Measurements from ENCODE around the gene ASXL1. TPM values are rescaled to one million over a fixed set of nuclear protein-coding genes. Genes with fewer than 3 reads are reported as not detected.
A peak's percentile ranks its signal among the peaks of the same experiment; 100 is the strongest.

Gene ASXL1
- total RNA-seq, 1 experiment from 2014 or later: 25.7 TPM

DNA sequence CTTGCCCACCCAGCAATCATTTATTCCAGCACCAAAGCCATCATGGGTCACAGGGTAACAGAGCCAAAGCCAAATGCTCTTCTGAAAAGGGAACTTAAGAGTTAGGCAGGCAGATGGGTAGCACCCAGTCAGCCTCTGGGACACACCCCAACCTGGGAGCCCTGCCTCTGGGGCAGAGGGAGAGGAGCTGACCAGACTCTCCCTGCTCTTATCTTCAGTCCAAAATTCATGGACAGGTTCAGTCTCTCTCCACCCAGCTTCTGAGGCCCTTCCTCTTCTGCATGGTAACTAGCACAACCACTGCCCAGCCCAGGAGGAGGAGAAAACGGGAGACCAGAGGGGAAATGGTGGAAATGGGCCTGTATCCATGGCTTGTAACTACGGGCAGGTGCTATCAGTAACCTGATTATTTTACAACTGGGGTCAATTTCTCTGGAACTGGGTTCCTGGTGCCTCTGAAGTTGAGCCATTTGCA lies 121.6 kb downstream of the ASXL1 start:
- DNase-seq (ENCODE audit: low read depth): no peak
- in situ Hi-C loops (cut with HindIII; ENCODE audit: low pct_unique_long_range_greater_than_20kb, low sequenced_read_pairs): no loop called here

- in situ Hi-C loops (cut with HindIII; ENCODE audit: low pct_unique_long_range_greater_than_20kb, low sequenced_read_pairs): no loop called here
- DNase-seq (ENCODE audit: low read depth): no peak
Observed at GRCh38 chr20:32480371-32481241, 122.5 kb downstream of the ASXL1 start.

DNA sequence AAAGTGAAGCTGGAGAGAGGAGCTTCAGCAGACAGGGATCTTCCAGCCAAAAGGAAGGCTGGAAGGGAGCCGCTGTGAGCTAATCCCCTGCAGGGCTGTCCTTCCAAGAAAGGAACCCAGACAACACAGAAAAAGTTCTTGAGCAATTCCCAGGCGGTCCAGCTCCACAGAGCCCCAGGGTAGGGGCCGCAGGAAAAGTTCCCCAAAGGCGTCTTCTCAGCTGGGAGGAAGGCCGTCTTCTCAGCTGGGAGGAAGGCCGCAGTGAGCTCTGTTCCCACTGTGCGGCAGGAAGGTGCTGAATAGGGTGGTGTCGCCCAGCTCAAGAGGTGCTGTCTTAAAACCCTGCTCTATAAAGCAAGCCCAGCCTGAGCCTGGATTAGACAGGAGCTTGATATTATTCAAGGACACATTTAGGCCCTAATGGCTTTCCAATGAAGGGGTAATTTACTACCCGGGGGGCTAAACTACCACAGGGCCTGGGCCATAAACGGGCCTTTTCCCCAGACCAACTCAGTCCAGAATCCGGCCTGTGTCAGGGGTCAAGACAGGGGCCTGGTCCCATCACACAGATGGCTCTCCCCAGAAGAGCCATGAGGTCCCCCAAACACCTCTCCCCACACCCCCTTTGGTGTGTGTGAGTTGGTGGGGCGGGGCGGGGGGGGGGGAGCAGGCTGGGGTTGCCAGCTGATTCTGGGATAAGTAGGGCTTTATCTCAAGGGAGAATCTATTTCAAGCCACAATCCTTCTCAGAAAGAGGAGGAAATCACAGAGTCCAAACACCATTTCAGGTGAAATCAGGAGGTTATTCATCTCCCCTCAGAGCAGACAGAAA lies 123.4 kb downstream of the ASXL1 start:
- no peak for DNase-seq (ENCODE audit: low read depth)
- in situ Hi-C loops (cut with HindIII; ENCODE audit: low pct_unique_long_range_greater_than_20kb, low sequenced_read_pairs): no loop called here

DNA sequence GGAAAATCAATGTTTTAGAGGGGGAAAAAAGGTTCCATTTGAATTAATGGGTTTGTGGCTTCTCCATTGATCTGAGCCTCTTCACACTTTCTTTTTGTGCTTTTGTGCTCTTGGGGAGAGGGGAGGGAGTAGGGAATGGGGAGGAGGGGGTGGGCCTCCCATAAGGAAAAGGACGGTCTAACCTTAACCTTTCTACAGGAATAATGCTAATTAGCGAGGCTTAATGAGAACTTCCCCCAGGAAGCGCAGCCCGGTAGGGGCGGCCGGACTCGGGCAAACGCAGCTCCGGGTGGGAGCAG lies 124.0 kb downstream of the ASXL1 start:
- in situ Hi-C loops (cut with HindIII; ENCODE audit: low pct_unique_long_range_greater_than_20kb, low sequenced_read_pairs): no loop called here

GRCh38 chr20:32482442-32483261 lies 124.5 kb downstream of the ASXL1 start:
- DNase-seq (ENCODE audit: low read depth): peak; percentile 22
- in situ Hi-C loops (cut with HindIII; ENCODE audit: low pct_unique_long_range_greater_than_20kb, low sequenced_read_pairs): no loop called here

More for the DNA sequence above, 124.0 kb downstream of the ASXL1 start:
- no peak for DNase-seq (ENCODE audit: low read depth)

GRCh38 chr20:32483351-32484224 lies 125.5 kb downstream of the ASXL1 start:
- in situ Hi-C loops (cut with HindIII; ENCODE audit: low pct_unique_long_range_greater_than_20kb, low sequenced_read_pairs): no loop called here
- DNase-seq (ENCODE audit: low read depth): peak; percentile 84

DNA sequence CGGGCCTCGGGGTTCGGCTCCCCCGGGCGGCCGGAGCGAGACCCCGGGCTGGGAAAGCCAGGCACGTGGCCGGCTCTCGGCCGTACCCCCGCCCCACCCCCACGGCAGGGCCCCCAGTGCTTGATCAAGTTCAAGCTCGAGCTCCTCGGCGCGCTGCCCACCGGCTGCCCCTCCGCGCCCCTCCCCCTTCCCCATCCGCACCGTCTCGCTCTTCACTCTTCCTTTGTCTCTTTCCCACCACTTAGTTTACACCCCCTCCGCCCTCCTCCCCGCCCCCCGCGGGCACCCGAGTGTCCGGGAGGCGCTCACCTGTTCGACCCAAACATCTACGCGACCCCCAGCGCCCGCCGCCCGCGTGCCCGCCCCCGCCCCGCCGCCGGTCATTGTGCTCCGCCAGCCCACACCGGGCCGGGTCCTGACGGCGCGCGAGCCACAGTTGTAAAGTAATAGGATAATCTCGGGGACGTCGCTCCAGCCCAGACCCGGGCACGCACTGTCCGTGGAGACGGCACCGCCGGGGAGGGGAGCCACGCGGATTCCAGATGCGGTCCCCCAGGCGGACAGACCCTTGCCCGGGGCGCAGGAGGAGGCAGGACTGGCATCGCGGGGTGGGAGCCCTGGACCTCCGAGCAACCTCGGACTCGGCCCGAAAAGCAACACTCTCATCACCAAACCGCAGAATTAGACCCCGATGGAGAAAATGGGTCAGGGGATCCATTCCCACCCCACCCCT lies 126.3 kb downstream of the ASXL1 start:
- no peak for DNase-seq (ENCODE audit: low read depth)
- in situ Hi-C loops (cut with HindIII; ENCODE audit: low pct_unique_long_range_greater_than_20kb, low sequenced_read_pairs): no loop called here

DNA sequence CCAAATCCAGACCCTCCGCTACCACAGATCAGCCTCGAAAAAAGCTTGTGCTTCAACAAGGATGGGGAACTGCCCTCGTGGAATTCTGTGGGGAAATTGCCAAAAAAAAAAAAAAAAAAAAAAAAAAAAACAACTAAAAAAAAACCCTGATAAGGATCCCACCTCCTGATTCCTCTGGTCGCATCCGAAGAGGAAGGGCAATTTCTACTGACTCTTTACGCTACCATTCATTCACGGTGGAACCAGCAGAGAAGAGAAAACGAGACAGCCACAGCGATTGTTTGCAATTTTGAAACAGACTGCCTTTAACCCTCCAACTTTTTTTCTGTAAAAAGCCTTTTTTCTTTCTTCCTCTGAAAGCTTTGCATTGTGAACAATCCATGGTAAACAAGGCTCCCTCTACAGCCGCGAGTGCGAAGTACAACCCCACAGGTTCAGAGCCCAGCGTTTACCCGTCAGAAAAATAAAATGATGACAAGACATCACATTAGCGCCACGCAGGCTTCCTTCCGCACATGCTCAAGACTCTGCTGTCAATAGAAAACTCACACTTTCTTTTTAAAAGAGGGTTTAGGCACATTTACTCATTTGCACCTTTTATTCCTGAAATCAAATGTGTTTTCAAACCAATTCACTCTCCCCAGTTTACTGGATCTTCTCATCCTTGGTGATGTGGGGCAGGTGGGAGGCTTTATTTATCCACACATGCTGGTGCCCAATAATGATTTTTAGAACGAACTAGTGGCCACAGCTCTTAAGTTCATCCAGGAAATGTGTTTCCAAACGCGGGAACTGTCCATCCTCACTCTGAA lies 127.0 kb downstream of the ASXL1 start:
- DNase-seq (ENCODE audit: low read depth): peak; percentile 84
- in situ Hi-C loops (cut with HindIII; ENCODE audit: low pct_unique_long_range_greater_than_20kb, low sequenced_read_pairs): no loop called here

GRCh38 chr20:32485770-32486478 lies 127.8 kb downstream of the ASXL1 start:
- DNase-seq (ENCODE audit: low read depth): no peak
- in situ Hi-C loops (cut with HindIII; ENCODE audit: low pct_unique_long_range_greater_than_20kb, low sequenced_read_pairs): no loop called here

GRCh38 chr20:32487381-32487780 lies 129.2 kb downstream of the ASXL1 start:
- in situ Hi-C loops (cut with HindIII; ENCODE audit: low pct_unique_long_range_greater_than_20kb, low sequenced_read_pairs): no loop called here
- DNase-seq (ENCODE audit: low read depth): no peak

DNA sequence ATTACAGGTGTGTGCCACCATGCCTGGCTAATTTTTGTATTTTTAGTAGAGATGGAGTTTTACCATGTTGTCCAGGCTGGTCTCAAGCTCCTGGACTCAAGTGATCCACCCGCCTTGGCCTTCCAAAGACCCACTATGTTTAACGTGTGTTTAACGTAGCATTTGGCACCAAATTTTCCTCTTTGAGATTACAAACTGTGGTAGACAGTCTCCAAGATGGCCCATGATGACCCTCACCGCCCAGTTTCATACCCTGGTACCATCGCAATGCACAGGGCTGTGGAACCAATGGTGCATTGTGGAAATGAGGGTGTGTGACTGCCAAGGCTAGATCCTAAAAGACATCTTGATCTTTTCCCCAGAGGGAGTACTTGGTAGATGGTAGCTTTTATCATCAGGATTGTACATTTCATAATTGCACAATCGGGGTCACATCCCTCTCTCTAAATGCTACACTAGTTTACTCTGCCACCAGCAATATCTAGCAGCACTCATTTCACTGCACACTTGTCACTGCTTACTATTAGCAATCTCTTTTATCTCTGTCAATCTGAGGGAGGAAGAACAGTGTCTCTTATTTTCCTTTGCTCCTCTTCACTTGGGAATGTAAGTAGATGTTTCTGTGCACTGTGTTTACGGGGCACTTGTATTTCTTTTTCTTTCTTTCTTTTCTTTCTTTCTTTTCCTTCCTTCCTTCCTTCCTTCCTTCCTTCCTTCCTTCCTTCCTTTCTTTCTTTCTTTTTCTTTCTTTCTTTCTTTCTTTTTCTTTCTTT lies 130.1 kb downstream of the ASXL1 start:
- in situ Hi-C loops (cut with HindIII; ENCODE audit: low pct_unique_long_range_greater_than_20kb, low sequenced_read_pairs): no loop called here

More for the DNA sequence above, 130.1 kb downstream of the ASXL1 start:
- no peak for DNase-seq (ENCODE audit: low read depth)

Other genes starting within 250 kb of the ASXL1 start
- gene TM9SF4, start 248.6 kb upstream of the ASXL1 start, total RNA-seq (2014; rRNA removed; shearing (Covaris generic); ENCODE audit: low replicate concordance): 7.4 and 13.1 TPM in 2 replicates
- gene PLAGL2, start 150.6 kb upstream of the ASXL1 start, total RNA-seq (2014; rRNA removed; shearing (Covaris generic); ENCODE audit: low replicate concordance): 0.35 and 0.37 TPM in 2 replicates
- gene POFUT1, start 150.5 kb upstream of the ASXL1 start, total RNA-seq (2014; rRNA removed; shearing (Covaris generic); ENCODE audit: low replicate concordance): 62.2 and 65.7 TPM in 2 replicates
- gene KIF3B, start 80.7 kb upstream of the ASXL1 start, total RNA-seq (2014; rRNA removed; shearing (Covaris generic); ENCODE audit: low replicate concordance): 19.3 and 19.9 TPM in 2 replicates
- 3.8 and 11.6 TPM in 2 replicates for gene NOL4L, start 227.0 kb downstream of the ASXL1 start, total RNA-seq (2014; rRNA removed; shearing (Covaris generic); ENCODE audit: low replicate concordance)

Data from Caki2 (cell line).